HS-5 (cell line): ENCODE measurements around the gene ULK1.

Source experiments
- DNase-seq: peaks from one replicate; pipeline ENCODE4 v3.0.0-alpha.2; 2012; ENCODE audit warnings: low read depth

The ULK1 gene

GRCh38 chr12:131920157-131920508, 25.7 kb downstream of the ULK1 start:
- no peak for DNase-seq

- no peak for DNase-seq
Measured at GRCh38 chr12:131920902-131921840, 26.7 kb downstream of the ULK1 start.

- no peak for DNase-seq
Measured at GRCh38 chr12:131921866-131922769, 27.7 kb downstream of the ULK1 start.

- DNase-seq = no peak
Measured at GRCh38 chr12:131922772-131923171, 28.4 kb downstream of the ULK1 start.

GRCh38 chr12:131923260-131923659, 28.8 kb downstream of the ULK1 start:
- no peak for DNase-seq

- DNase-seq = no peak
Measured at GRCh38 chr12:131927110-131928079, 33.0 kb downstream of the ULK1 start.

- no peak for DNase-seq
Measured at GRCh38 chr12:131928080-131928710, 33.8 kb downstream of the ULK1 start.

GRCh38 chr12:131928711-131929580, 34.5 kb downstream of the ULK1 start, which contains the start of gene PUS1:
Gene PUS1, plus strand, starts transcription at chr12:131929276. Its CDS starts 447 bp downstream, at chr12:131929723.
- peak; percentile 61 for DNase-seq

GRCh38 chr12:131929581-131930456, 35.4 kb downstream of the ULK1 start:
- DNase-seq = no peak

- no peak for DNase-seq
Measured at GRCh38 chr12:131930510-131930909, 36.1 kb downstream of the ULK1 start.

GRCh38 chr12:131933387-131933786, 39.0 kb downstream of the ULK1 start:
- DNase-seq = no peak

GRCh38 chr12:131934535-131934934, 40.1 kb downstream of the ULK1 start:
- DNase-seq = no peak

- no peak for DNase-seq
Measured at GRCh38 chr12:131938082-131938481, 43.7 kb downstream of the ULK1 start.

GRCh38 chr12:131939007-131939406, 44.6 kb downstream of the ULK1 start:
- no peak for DNase-seq

- no peak for DNase-seq
Measured at GRCh38 chr12:131940141-131940547, 45.7 kb downstream of the ULK1 start.

- DNase-seq = no peak
Measured at GRCh38 chr12:131941116-131941986, 46.9 kb downstream of the ULK1 start.

GRCh38 chr12:131941987-131942341, 47.5 kb downstream of the ULK1 start:
- no peak for DNase-seq

- DNase-seq = no peak
Measured at GRCh38 chr12:131942671-131943070, 48.2 kb downstream of the ULK1 start.
